ENCODE measurements around the gene MYO9A.

The MYO9A gene

GRCh38 chr15:71791975-71792374 is 326.0 kb downstream of the MYO9A start:
- no peak overlapping the region for H2AK5ac ChIP-seq (ENCODE audit: low read length)
- no peak overlapping the region for H3K4ac ChIP-seq (ENCODE audit: low read depth, low read length)

GRCh38 chr15:71790081-71790480 is 327.9 kb downstream of the MYO9A start:
- Histone ChIP-seq H3K4me1 (ENCODE audit: control insufficient read depth, low read depth, low read length) (no peaks in the 10 kb centered on the region), H2BK5ac (ENCODE audit: low read length) (no peak overlapping the region), H2BK120ac (ENCODE audit: low read depth, low read length) (no peak overlapping the region), H3K56ac (ENCODE audit: low read length) (no peak overlapping the region), H2AK5ac (ENCODE audit: low read length) (no peak overlapping the region), H3K4me3 (ENCODE audit: low read length) (no peak overlapping the region), H4K5ac (ENCODE audit: low read length) (no peak overlapping the region), H3K4ac (ENCODE audit: low read depth, low read length) (no peak overlapping the region), H3K23ac (ENCODE audit: low read length) (no peak overlapping the region), H3K27ac (ENCODE audit: low read depth, low read length) (no peak overlapping the region), H3K36me3 (ENCODE audit: control insufficient read depth, insufficient read depth, low read length) (no peaks in the 10 kb centered on the region), H4K8ac (ENCODE audit: low read depth, low read length) (no peak overlapping the region), H3K4me2 (ENCODE audit: low read length) (no peak overlapping the region), H3K9ac (ENCODE audit: low read length) (no peak overlapping the region), H3K79me1 (ENCODE audit: low read length) (no peaks in the 10 kb centered on the region), H3K18ac (ENCODE audit: low read length) (no peak overlapping the region), H3K27me3 (ENCODE audit: insufficient read depth, low read length, poor library complexity) (no peaks in the 10 kb centered on the region), H2BK15ac (replicated peaks; ENCODE audit: low read depth) (no peak overlapping the region), H3K79me2 (ENCODE audit: control insufficient read depth, insufficient read depth, low read length) (no peaks in the 10 kb centered on the region)
- DNase-seq = no peak
- WGBS (ENCODE audit: extremely low coverage, insufficient coverage, low lambda C conversion rate) = no CpG with 5 or more reads among the region's 10 CpGs

More at GRCh38 chr15:71791975-71792374, 326.0 kb downstream of the MYO9A start:
- no peak overlapping the region for H3K23ac ChIP-seq (ENCODE audit: low read length)
- no peak overlapping the region for H3K9ac ChIP-seq (ENCODE audit: low read length)
- no peak overlapping the region for H3K4me2 ChIP-seq (ENCODE audit: low read length)
- no peaks in the 10 kb centered on the region for H3K79me1 ChIP-seq (ENCODE audit: low read length)
- no peaks in the 10 kb centered on the region for H3K36me3 ChIP-seq (ENCODE audit: control insufficient read depth, insufficient read depth, low read length)
- no CpG with 5 or more reads among the region's 7 CpGs for WGBS (ENCODE audit: extremely low coverage, insufficient coverage, low lambda C conversion rate)
- no peak overlapping the region for H3K18ac ChIP-seq (ENCODE audit: low read length)
- H3K79me2 ChIP-seq (ENCODE audit: control insufficient read depth, insufficient read depth, low read length) = no peaks in the 10 kb centered on the region
- no peaks in the 10 kb centered on the region for H3K4me1 ChIP-seq (ENCODE audit: control insufficient read depth, low read depth, low read length)
- H3K27me3 ChIP-seq (ENCODE audit: insufficient read depth, low read length, poor library complexity) = no peaks in the 10 kb centered on the region
- no peak overlapping the region for H2BK120ac ChIP-seq (ENCODE audit: low read depth, low read length)
- no peak overlapping the region for H4K8ac ChIP-seq (ENCODE audit: low read depth, low read length)
- H2BK15ac ChIP-seq (replicated peaks; ENCODE audit: low read depth) = no peak overlapping the region
- no peak for DNase-seq
- H3K4me3 ChIP-seq (ENCODE audit: low read length) = no peak overlapping the region
- no peak overlapping the region for H2BK5ac ChIP-seq (ENCODE audit: low read length)
- no peak overlapping the region for H3K27ac ChIP-seq (ENCODE audit: low read depth, low read length)
- H3K56ac ChIP-seq (ENCODE audit: low read length) = no peak overlapping the region
- no peak overlapping the region for H4K5ac ChIP-seq (ENCODE audit: low read length)

- H3K4me3 ChIP-seq (ENCODE audit: low read length) = no peak overlapping the region
- H4K8ac ChIP-seq (ENCODE audit: low read depth, low read length) = no peak overlapping the region
- H2AK5ac ChIP-seq (ENCODE audit: low read length) = no peak overlapping the region
- no peak overlapping the region for H2BK5ac ChIP-seq (ENCODE audit: low read length)
- H3K23ac ChIP-seq (ENCODE audit: low read length) = no peak overlapping the region
- no peak overlapping the region for H3K4ac ChIP-seq (ENCODE audit: low read depth, low read length)
- no peak overlapping the region for H3K9ac ChIP-seq (ENCODE audit: low read length)
- H3K56ac ChIP-seq (ENCODE audit: low read length) = no peak overlapping the region
- no peak overlapping the region for H4K5ac ChIP-seq (ENCODE audit: low read length)
- H3K79me2 ChIP-seq (ENCODE audit: control insufficient read depth, insufficient read depth, low read length) = no peaks in the 10 kb centered on the region
- no peak overlapping the region for H3K4me2 ChIP-seq (ENCODE audit: low read length)
- H3K18ac ChIP-seq (ENCODE audit: low read length) = no peak overlapping the region
- H3K27ac ChIP-seq (ENCODE audit: low read depth, low read length) = no peak overlapping the region
- H3K4me1 ChIP-seq (ENCODE audit: control insufficient read depth, low read depth, low read length) = no peaks in the 10 kb centered on the region
- no peak overlapping the region for H2BK15ac ChIP-seq (replicated peaks; ENCODE audit: low read depth)
- DNase-seq = no peak
- H3K36me3 ChIP-seq (ENCODE audit: control insufficient read depth, insufficient read depth, low read length) = no peaks in the 10 kb centered on the region
- no peak overlapping the region for H2BK120ac ChIP-seq (ENCODE audit: low read depth, low read length)
- no peaks in the 10 kb centered on the region for H3K79me1 ChIP-seq (ENCODE audit: low read length)
- H3K27me3 ChIP-seq (ENCODE audit: insufficient read depth, low read length, poor library complexity) = no peaks in the 10 kb centered on the region
- no CpG with 5 or more reads among the region's 6 CpGs for WGBS (ENCODE audit: extremely low coverage, insufficient coverage, low lambda C conversion rate)
Observed at GRCh38 chr15:71789616-71790015, 328.3 kb downstream of the MYO9A start.

GRCh38 chr15:71788646-71789579 is 329.0 kb downstream of the MYO9A start:
- Histone ChIP-seq H3K9ac (ENCODE audit: low read length) (no peak overlapping the region), H3K27ac (ENCODE audit: low read depth, low read length) (no peak overlapping the region), H3K23ac (ENCODE audit: low read length) (no peak overlapping the region), H2BK5ac (ENCODE audit: low read length) (no peak overlapping the region), H3K18ac (ENCODE audit: low read length) (no peak overlapping the region), H3K4ac (ENCODE audit: low read depth, low read length) (no peak overlapping the region), H3K79me1 (ENCODE audit: low read length) (no peaks in the 10 kb centered on the region), H3K36me3 (ENCODE audit: control insufficient read depth, insufficient read depth, low read length) (no peaks in the 10 kb centered on the region), H3K4me1 (ENCODE audit: control insufficient read depth, low read depth, low read length) (no peaks in the 10 kb centered on the region), H2BK15ac (replicated peaks; ENCODE audit: low read depth) (no peak overlapping the region), H4K5ac (ENCODE audit: low read length) (no peak overlapping the region), H4K8ac (ENCODE audit: low read depth, low read length) (no peak overlapping the region), H3K4me2 (ENCODE audit: low read length) (no peak overlapping the region), H3K79me2 (ENCODE audit: control insufficient read depth, insufficient read depth, low read length) (no peaks in the 10 kb centered on the region), H3K56ac (ENCODE audit: low read length) (no peak overlapping the region), H3K27me3 (ENCODE audit: insufficient read depth, low read length, poor library complexity) (no peaks in the 10 kb centered on the region), H2AK5ac (ENCODE audit: low read length) (no peak overlapping the region), H3K4me3 (ENCODE audit: low read length) (no peak overlapping the region), H2BK120ac (ENCODE audit: low read depth, low read length) (no peak overlapping the region)
- no peak for DNase-seq
- WGBS (ENCODE audit: extremely low coverage, insufficient coverage, low lambda C conversion rate) = no CpG with 5 or more reads among the region's 15 CpGs

- no peak overlapping the region for H3K9ac ChIP-seq (ENCODE audit: low read length)
- H2AK5ac ChIP-seq (ENCODE audit: low read length) = no peak overlapping the region
- H2BK5ac ChIP-seq (ENCODE audit: low read length) = no peak overlapping the region
- no peak overlapping the region for H3K18ac ChIP-seq (ENCODE audit: low read length)
- H4K5ac ChIP-seq (ENCODE audit: low read length) = no peak overlapping the region
- no peak overlapping the region for H2BK120ac ChIP-seq (ENCODE audit: low read depth, low read length)
- H3K4me2 ChIP-seq (ENCODE audit: low read length) = no peak overlapping the region
- DNase-seq = no peak
- no peaks in the 10 kb centered on the region for H3K79me2 ChIP-seq (ENCODE audit: control insufficient read depth, insufficient read depth, low read length)
- H2BK15ac ChIP-seq (replicated peaks; ENCODE audit: low read depth) = no peak overlapping the region
- H3K56ac ChIP-seq (ENCODE audit: low read length) = no peak overlapping the region
- no peak overlapping the region for H3K27ac ChIP-seq (ENCODE audit: low read depth, low read length)
- no peak overlapping the region for H3K4ac ChIP-seq (ENCODE audit: low read depth, low read length)
- H3K27me3 ChIP-seq (ENCODE audit: insufficient read depth, low read length, poor library complexity) = no peaks in the 10 kb centered on the region
- no peaks in the 10 kb centered on the region for H3K36me3 ChIP-seq (ENCODE audit: control insufficient read depth, insufficient read depth, low read length)
- WGBS (ENCODE audit: extremely low coverage, insufficient coverage, low lambda C conversion rate) = 100% methylated on average over 3 of the region's 7 CpGs
- no peak overlapping the region for H4K8ac ChIP-seq (ENCODE audit: low read depth, low read length)
- no peaks in the 10 kb centered on the region for H3K79me1 ChIP-seq (ENCODE audit: low read length)
- no peak overlapping the region for H3K4me3 ChIP-seq (ENCODE audit: low read length)
- H3K23ac ChIP-seq (ENCODE audit: low read length) = no peak overlapping the region
- H3K4me1 ChIP-seq (ENCODE audit: control insufficient read depth, low read depth, low read length) = no peaks in the 10 kb centered on the region
Observed at GRCh38 chr15:71786673-71787072, 331.3 kb downstream of the MYO9A start.

All from mesendoderm (in vitro differentiated cells).